HG02852 (cell line): Measurements from ENCODE around the gene NAA80.

ENCODE experiments used
- ATAC-seq: cut with Tn5 transposase; IDR thresholded peaks from one replicate; pipeline ENCODE4 v1.9.1; 2021; ENCODE audit warnings: mild to moderate bottlenecking, moderate library complexity; ENCODE audit not compliant: unreplicated experiment

The NAA80 gene

GRCh38 chr3:50259432-50260026, 39.7 kb downstream of the NAA80 start:
- peak; percentile 14 for ATAC-seq

DNA sequence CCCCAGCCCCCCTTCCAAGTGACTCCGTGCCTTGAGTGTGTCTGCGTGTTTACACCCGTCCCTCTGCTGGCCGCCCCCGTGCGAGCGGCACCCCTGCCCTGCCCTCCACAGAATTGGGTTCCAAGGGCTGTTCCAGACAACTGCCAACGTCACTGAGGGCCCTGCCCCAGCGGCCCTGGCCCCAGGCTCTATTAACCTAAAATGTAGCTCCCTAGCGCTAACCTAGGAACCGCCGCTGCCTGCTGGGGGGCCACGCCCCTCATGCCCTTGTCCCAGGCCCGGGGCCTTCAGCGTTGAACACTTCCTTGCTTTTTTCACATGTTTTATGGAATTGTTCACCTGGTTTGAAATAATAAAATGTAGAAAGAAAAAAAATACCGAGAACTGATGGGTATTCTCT, 40.2 kb downstream of the NAA80 start:
- no peak for ATAC-seq

DNA sequence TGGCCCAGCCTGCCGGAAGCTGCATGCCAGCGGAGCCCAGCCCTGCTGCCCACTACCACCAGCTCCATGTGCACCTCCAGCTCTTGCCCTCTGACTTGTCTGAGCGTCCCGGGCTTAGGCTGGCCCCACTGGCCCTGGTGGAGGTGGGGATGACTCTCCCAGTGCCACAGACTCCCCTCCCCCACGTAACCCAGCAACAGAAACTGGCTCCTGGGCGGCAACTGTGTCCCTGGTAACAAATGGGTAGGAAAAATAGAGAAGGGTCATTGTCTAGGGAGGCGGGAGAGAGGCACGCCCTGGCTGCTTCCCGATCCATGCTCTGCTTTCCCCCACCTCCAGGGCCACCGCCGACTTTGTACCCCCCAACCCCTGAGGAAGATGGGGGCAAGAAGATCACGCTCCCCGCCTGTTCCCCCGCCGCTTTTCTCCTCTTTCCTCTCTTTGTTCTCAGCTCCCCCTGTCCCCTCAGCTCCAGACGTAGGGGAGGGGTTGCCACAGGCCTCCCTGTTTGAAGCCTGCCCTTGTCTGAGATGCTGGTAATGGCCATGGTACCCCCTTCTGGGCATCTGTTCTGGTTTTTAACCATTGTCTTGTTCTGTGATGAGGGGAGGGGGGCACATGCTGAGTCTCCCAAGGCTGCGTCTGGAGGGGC, 41.0 kb downstream of the NAA80 start:
- ATAC-seq = no peak

DNA sequence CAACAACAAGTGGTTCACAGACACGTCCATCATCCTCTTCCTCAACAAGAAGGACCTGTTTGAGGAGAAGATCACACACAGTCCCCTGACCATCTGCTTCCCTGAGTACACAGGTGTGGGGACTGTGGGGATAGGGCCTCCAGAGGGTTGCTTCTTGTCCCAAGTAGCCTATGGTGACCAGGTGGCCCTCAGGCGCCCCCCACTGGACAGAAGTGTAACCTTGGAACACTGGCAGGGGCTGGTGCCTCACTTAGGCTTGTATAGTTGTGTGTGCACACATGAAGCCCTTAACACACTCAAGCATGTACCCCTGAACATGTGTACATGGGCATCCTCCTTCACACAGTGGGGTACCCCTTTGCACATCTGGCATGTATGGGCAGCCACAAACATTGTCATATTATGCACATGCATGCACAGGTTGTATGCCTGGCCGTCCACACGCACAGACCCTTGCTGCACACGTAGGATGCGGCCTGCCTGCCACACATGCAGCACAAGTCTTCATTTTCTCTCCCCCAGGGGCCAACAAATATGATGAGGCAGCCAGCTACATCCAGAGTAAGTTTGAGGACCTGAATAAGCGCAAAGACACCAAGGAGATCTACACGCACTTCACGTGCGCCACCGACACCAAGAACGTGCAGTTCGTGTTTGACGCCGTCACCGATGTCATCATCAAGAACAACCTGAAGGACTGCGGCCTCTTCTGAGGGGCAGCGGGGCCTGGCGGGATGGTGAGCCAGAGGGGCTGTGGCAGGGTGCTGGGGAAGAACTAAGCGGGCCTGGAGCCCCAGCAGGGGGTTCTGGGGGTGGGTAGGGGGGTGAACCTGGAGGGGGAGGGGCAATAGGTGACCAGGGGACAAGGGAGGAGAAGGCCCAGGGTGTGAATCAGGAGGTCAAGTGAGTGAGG, 42.0 kb downstream of the NAA80 start:
- no peak for ATAC-seq

DNA sequence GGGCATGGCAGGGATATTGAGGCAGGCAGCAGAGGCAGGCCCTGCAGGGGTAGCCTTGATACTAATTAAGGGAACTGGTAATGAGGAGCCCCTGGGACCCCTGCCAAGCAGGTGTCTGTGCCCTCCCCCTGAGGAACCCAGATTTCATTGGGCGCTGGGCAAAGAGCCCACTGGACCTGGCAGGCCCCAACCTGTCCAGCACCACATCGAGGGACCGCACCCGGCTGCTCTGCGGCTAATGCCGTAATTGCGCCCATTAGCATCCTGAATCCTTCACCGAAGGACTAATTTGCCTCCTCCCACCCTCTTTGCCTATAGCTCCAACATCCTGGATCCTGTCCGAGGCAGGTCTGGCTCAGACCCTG, 44.0 kb downstream of the NAA80 start:
- ATAC-seq = no peak

- no peak for ATAC-seq
Measured at GRCh38 chr3:50254577-50255250, 44.5 kb downstream of the NAA80 start.

DNA sequence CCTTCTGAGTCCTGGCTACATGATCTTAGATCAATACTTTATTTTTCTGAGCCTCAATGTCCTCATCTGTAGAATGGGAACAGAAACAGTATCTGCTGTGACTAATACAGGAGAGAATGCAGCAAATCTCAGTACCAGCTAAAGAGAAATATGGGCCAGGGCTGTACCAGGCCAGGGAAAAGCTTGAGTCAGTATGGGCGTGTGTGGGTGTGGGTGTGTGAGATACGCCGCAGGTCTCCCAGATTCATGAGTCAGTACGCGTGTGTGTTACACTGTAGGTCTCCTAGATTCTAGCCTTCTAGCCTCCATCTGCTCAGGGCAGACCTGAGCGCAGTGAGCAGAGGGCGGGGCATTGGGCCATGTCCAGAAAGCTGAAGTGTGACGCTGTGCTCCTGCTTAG, 48.0 kb downstream of the NAA80 start:
- no peak for ATAC-seq

GRCh38 chr3:50250514-50250913, 48.7 kb downstream of the NAA80 start:
- ATAC-seq = no peak

DNA sequence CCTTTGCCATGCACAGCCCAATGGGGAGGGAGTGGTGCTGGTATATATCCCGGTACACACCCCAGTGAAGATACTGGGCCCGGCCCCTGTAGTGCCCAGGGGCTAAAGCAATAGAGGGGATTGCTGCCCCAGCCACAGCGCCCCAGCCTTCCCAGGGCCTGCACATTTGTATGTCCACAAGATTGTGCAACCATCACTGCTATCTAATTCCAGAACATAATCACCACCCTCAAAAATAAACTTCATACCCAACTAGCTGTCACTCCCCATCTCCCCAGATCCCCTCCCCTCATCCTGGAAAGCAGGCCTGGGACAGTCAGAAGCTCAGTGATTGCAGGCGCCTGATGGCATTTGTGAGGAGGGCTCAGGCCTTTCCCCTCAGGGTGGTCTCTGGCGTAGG, 49.7 kb downstream of the NAA80 start:
- no peak for ATAC-seq

GRCh38 chr3:50248387-50248786, 50.8 kb downstream of the NAA80 start:
- no peak for ATAC-seq

- ATAC-seq = peak; percentile 49
Measured at GRCh38 chr3:50246517-50246954, 52.7 kb downstream of the NAA80 start.
